ENCODE data around the gene NCOA3. TPM values are rescaled to one million over a fixed set of nuclear protein-coding genes. Genes with fewer than 3 reads are reported as not detected.

NCOA3 gene
- total RNA-seq, 1 donor from 2014 or later = 187 TPM

DNA sequence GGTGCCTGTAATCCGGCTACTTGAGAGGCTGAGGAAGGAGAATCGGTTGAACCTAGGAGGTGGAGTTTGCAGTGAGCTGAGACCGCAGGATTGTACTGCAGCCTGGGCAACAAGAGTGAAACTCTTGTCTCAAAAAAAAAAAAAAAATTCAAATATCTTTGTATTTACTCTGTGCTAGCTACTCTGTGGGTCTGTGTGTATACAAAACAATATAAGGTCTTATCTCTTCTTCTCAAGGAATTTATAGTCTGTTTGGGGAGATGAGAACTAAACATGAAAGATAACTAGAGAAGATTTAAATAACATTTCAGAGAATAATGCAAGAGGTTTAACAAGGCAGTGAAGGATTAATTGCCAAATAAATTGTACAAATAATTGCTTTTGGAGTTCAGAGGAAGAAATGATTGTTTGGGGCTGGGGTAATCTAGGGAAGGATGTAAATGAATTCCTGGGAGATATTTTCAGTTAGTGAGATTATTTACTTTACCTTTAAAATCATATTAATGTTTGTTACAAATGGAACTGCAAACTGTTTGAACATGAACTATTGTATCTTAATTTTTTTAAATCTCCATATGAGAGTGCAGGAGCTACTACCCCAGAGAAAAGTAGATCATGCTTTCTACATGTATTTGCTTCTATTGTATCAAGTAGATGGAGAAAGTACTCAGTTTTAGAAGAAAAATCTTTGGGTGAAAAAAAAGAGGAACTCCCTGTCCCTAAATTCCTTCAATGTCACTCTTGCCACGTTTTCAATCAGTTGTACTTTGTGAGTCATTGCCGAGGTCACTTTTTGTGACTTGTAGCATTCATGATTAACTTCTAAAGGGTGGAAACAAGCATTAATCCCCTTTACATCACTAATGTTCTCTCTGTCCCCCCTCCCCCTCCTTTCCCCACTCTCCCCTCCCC lies 39.0 kb downstream of the NCOA3 start:
- no peak for TF ChIP-seq CTCF (IDR thresholded peaks at IDR 0.05)
- CTCF ChIA-PET = interaction anchor here (0.7 kb wide), 1 partner anchor 1493 kb away, joined by 3 read pairs; no protein-coding TSS in a partner anchor
- intact Hi-C loops (cut with micrococcal nuclease) = no loop called here
- H3K4me3 Mint-ChIP-seq = no peak overlapping the region
- no peak for DNase-seq
- no peaks in the 10 kb centered on the region for H3K27me3 Mint-ChIP-seq
- no peak for ATAC-seq (ENCODE audit: low read depth)
- H3K4me1 Mint-ChIP-seq = peaks cover 92% of the 10 kb centered on the region
- peak overlapping the region; percentile 50 for H3K27ac Mint-ChIP-seq
- peaks cover 50% of the 10 kb centered on the region for H3K36me3 Mint-ChIP-seq (ENCODE audit: low read depth)
- POLR2A ChIA-PET = interaction anchor here (0.5 kb wide), 1 partner anchor 20 kb away, joined by 4 read pairs; no protein-coding TSS in a partner anchor
- no peaks in the 10 kb centered on the region for H3K9me3 Mint-ChIP-seq

DNA sequence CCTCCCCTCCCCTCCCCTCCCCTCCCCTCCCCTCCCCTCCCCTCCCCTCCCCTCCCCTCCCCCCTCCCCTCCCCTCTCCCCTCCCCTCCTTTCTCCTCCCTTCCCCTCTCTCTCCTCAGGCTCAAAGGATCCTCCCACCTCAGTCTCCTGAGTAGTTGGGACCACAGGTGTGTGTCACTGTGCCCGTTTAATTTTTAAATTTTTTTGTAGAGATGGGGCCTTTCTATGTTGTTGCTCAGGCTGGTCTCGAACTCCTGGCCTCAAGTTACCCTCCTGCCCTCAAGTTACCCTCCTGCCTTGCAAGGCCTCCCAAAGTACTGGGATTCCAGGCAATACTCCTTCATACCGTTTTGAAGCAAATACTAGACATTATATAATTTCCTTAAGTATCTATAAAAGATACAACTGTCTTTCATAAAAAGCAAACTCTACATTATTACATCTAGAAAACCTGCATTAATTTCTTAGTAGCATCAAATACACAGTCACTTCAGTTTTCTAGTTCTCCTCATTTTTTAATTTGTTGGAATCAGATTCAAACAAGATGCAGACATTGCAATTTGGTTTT lies 39.8 kb downstream of the NCOA3 start:
- intact Hi-C loops (cut with micrococcal nuclease) = no loop called here
- ATAC-seq (ENCODE audit: low read depth) (no peak), DNase-seq (no peak)
- H3K4me3 Mint-ChIP-seq = no peak overlapping the region
- H3K9me3 Mint-ChIP-seq = no peaks in the 10 kb centered on the region
- peaks cover 92% of the 10 kb centered on the region for H3K4me1 Mint-ChIP-seq
- ChIA-PET CTCF (interaction anchor here (1.6 kb wide), 1 partner anchor 157 kb away, joined by 7 read pairs; no protein-coding TSS in a partner anchor), POLR2A (interaction anchor here (0.6 kb wide), 1 partner anchor 48 kb away, joined by 3 read pairs; no protein-coding TSS in a partner anchor)
- H3K36me3 Mint-ChIP-seq (ENCODE audit: low read depth) = peaks cover 51% of the 10 kb centered on the region
- H3K27me3 Mint-ChIP-seq = no peaks in the 10 kb centered on the region
- no peak for TF ChIP-seq CTCF (IDR thresholded peaks at IDR 0.05)
- H3K27ac Mint-ChIP-seq = peak overlapping the region; percentile 63

DNA sequence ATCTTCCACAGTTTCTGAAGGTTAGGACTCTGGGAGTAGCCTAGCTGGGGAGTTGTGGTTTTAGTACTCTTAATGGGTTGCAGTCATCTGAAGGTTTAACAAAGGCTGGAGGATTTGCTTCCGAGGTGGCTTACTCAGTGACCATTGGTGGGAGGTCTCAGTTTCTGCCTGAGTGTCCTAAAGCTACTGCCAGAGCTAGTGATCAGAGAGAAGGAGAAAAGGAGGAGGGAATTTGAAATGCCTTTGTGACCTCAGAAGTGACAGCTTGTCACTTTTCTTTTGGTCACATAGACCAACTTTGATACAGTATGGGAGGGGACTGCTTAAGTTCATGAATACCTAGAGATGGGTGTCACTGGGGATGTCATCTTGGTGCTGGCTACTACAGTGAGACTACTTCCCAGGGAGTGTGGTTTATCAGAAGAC lies 41.3 kb downstream of the NCOA3 start:
- no peak for TF ChIP-seq CTCF (IDR thresholded peaks at IDR 0.05)
- Mint-ChIP-seq H3K9me3 (no peaks in the 10 kb centered on the region), H3K4me1 (peaks cover 90% of the 10 kb centered on the region), H3K27ac (peak overlapping the region; percentile 54), H3K36me3 (ENCODE audit: low read depth) (peaks cover 50% of the 10 kb centered on the region), H3K4me3 (peak overlapping the region; percentile 5), H3K27me3 (no peaks in the 10 kb centered on the region)
- POLR2A ChIA-PET = interaction anchor here (0.6 to 1.3 kb wide), 2 partner anchors 28 to 126 kb away, joined by 3 to 5 read pairs; no protein-coding TSS in a partner anchor
- intact Hi-C loops (cut with micrococcal nuclease) = no loop called here
- ATAC-seq (ENCODE audit: low read depth) = peak; percentile 45
- CTCF ChIA-PET = interaction anchor here (1.6 kb wide), 1 partner anchor 159 kb away, joined by 7 read pairs; no protein-coding TSS in a partner anchor
- DNase-seq = no peak

GRCh38 chr20:47544240-47544639 lies 42.6 kb downstream of the NCOA3 start:
- H3K4me1 Mint-ChIP-seq = peaks cover 82% of the 10 kb centered on the region
- intact Hi-C loops (cut with micrococcal nuclease) = loop anchor here (2.0 kb wide), 1 partner anchor 17 kb away; no protein-coding TSS in a partner anchor
- peaks cover 45% of the 10 kb centered on the region for H3K36me3 Mint-ChIP-seq (ENCODE audit: low read depth)
- H3K27ac Mint-ChIP-seq = peak overlapping the region; percentile 2
- ChIA-PET POLR2A (interaction anchor here (0.6 to 1.3 kb wide), 6 partner anchors 35 to 905 kb away, joined by 3 to 5 read pairs (median 4); no protein-coding TSS in a partner anchor), CTCF (interaction anchor here (1.4 kb wide), 1 partner anchor 271 kb away, joined by 4 read pairs; no protein-coding TSS in a partner anchor)
- ATAC-seq (ENCODE audit: low read depth) (peak; percentile 56), DNase-seq (no peak)
- no peak for TF ChIP-seq CTCF (IDR thresholded peaks at IDR 0.05)
- no peaks in the 10 kb centered on the region for H3K27me3 Mint-ChIP-seq
- no peak overlapping the region for H3K4me3 Mint-ChIP-seq
- H3K9me3 Mint-ChIP-seq = no peaks in the 10 kb centered on the region

Measured in activated B cell treated with CpG ODN at 0.5 μM for 24 hours (primary cell).